Limb (tissue), 2 donors: ENCODE data around the gene GRID1.

Experiments
- DNase-seq, 2 donors: peaks; one replicate each; pipeline ENCODE4 v3.0.0-alpha.2; 2016; ENCODE audit errors: extremely low spot score in 2 of 2

The GRID1 gene

DNA sequence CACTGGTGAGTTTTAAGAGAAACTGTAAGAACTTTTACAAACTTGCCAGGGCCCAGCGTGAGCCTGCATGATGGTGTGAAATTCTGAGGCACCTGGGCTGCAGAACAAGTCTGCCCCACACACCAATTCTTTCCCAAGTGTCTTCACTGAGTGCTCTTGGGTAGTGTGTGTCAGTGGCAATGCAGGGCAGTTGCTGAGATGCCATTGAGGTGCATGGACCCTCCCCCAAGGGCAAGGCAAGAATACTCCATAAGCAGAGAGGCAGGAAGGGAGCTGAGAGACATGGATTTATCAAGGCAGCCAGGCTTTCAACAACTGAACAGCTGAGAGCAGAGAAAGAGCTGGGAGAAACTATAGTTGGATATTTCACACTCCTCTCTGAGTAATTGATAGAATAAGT lies 801.2 kb downstream of the GRID1 start:
- no peak for DNase-seq

DNA sequence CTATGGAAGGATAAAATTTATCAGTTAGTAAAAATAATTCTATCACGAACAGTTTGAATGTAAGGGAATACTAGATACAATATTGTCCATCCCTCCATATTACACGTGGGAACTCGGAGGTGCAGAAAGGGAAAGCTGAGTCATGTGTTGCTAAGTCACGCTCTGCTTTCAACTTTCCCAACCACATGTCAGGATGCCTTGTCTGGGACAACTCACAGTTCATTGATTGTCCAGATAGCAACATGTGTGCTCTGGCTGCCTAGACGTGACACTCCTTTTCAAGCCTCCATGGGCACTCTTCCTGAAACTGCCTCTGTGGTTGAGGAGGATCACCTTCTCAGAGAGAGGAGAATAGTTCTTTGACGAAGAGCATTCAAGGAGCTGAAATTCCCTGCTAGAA lies 808.1 kb downstream of the GRID1 start:
- no peak for DNase-seq

GRCh38 chr10:85557706-85558105 lies 808.9 kb downstream of the GRID1 start:
- DNase-seq, result no peak

DNA sequence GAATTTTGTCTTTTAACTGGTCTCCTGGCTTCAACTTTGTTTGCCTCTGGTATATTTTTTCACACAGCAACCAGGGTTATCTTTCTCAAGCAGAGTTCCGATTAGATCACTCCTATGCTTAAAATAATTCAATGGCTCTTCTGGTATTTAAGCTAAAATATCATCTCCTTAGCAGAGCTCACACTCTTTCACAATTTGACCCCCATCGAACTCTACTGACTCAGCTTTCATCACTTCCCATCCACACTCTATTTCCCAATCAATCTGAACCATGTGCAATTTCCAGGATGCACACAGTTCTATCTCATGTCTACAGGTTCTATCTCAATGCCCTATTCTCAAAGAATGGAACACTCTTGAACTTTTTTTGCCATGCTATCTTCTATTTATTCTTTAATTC lies 809.5 kb downstream of the GRID1 start:
- no peak for DNase-seq
